Mesendoderm (in vitro differentiated cells): ENCODE measurements around the gene CNTNAP3B.
"Not testable (repeated sequence)": the region's sequence is repeated elsewhere in the genome, so short reads cannot be mapped to it uniquely, and the experiment has no call there.

Experiments used
- DNase-seq: peaks from one replicate; pipeline ENCODE4 v3.0.0; 2013
- H2AK5ac ChIP-seq: 2 replicates; pipeline ENCODE4 v1.6.1; 2013; ENCODE audit warnings: low read length, inconsistent platforms
- H2BK120ac ChIP-seq: 2 replicates; pipeline ENCODE4 v1.6.1; 2013; ENCODE audit warnings: low read depth, mild to moderate bottlenecking, low read length, moderate library complexity, mixed read lengths
- H2BK15ac ChIP-seq: replicated peaks from 2 replicates; pipeline ENCODE4 v1.6.1; 2013; ENCODE audit warnings: low read depth, mild to moderate bottlenecking, moderate library complexity
- H2BK5ac ChIP-seq: 2 replicates; pipeline ENCODE4 v1.6.1; 2013; ENCODE audit warnings: low read length, inconsistent platforms
- H3K18ac ChIP-seq: 2 replicates; pipeline ENCODE4 v1.6.1; 2013; ENCODE audit warnings: mild to moderate bottlenecking, low read length, mixed read lengths
- H3K23ac ChIP-seq: one replicate; pipeline ENCODE4 v1.6.1; 2013; ENCODE audit warnings: low read length
- H3K27ac ChIP-seq: 2 replicates; pipeline ENCODE4 v1.5.1; 2013; ENCODE audit warnings: low read depth, mild to moderate bottlenecking, inconsistent platforms, low read length, moderate library complexity
- H3K27me3 ChIP-seq: 2 replicates; pipeline ENCODE4 v1.6.1; 2013; ENCODE audit warnings: low read length, control low read depth, mild to moderate bottlenecking, inconsistent platforms; ENCODE audit not compliant: insufficient read depth, poor library complexity
- H3K36me3 ChIP-seq: 2 replicates; pipeline ENCODE4 v1.6.1; 2013; ENCODE audit warnings: low read length, inconsistent platforms; ENCODE audit not compliant: control insufficient read depth, insufficient read depth
- H3K4ac ChIP-seq: one replicate; pipeline ENCODE4 v1.6.1; 2013; ENCODE audit warnings: low read depth, mild to moderate bottlenecking, low read length, moderate library complexity
- H3K4me1 ChIP-seq: 2 replicates; pipeline ENCODE4 v1.6.1; 2013; ENCODE audit warnings: low read depth, low read length, inconsistent platforms; ENCODE audit not compliant: control insufficient read depth
- H3K4me2 ChIP-seq: 2 replicates; pipeline ENCODE4 v1.6.1; 2013; ENCODE audit warnings: low read length
- H3K4me3 ChIP-seq: 2 replicates; pipeline ENCODE4 v1.5.1; 2013; ENCODE audit warnings: mild to moderate bottlenecking, low read length
- H3K56ac ChIP-seq: one replicate; pipeline ENCODE4 v1.6.1; 2013; ENCODE audit warnings: low read length
- H3K79me1 ChIP-seq: 2 replicates; pipeline ENCODE4 v1.6.1; 2013; ENCODE audit warnings: low read length, inconsistent platforms
- H3K79me2 ChIP-seq: 2 replicates; pipeline ENCODE4 v1.6.1; 2013; ENCODE audit warnings: mild to moderate bottlenecking, low read length; ENCODE audit not compliant: control insufficient read depth, insufficient read depth
- H3K9ac ChIP-seq: 2 replicates; pipeline ENCODE4 v1.6.1; 2013; ENCODE audit warnings: low read length, inconsistent platforms
- H4K5ac ChIP-seq: one replicate; pipeline ENCODE4 v1.6.1; 2013; ENCODE audit warnings: low read length
- H4K8ac ChIP-seq: one replicate; pipeline ENCODE4 v1.6.1; 2013; ENCODE audit warnings: low read depth, mild to moderate bottlenecking, control low read depth, low read length, moderate library complexity
- WGBS: extraction: QIAGEN DNeasy Blood & Tissue Kit; methylation state at CpG from one replicate; pipeline ENCODE4 v1.1.7; 2013; ENCODE audit warnings: low lambda C conversion rate, missing lambda C conversion rate; ENCODE audit not compliant: insufficient coverage; ENCODE audit errors: extremely low coverage; 5-methylcytosine and 5-hydroxymethylcytosine counted together

Gene CNTNAP3B

DNA sequence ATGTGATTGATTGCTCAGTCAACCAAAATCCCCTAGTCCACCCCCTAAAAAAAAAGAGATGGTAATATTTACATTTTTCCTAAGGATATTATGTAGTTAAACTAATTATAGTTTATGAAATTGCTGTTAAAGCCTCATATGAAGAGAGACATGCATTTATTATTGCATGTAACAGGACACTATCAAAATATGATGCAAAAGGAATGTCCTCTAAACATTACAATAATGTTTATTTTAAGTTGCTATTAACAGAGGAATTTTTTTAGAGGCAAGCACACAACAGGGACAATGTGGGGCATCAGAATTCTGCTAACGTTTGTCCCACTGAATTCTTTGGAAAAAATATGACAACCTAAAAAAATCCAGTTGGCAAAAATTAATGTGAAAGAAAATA, 44.7 kb downstream of the CNTNAP3B start:
- H3K4me3 ChIP-seq, result not testable (repeated sequence)
- WGBS, result no CpG with 5 or more reads among the region's 1 CpG

DNA sequence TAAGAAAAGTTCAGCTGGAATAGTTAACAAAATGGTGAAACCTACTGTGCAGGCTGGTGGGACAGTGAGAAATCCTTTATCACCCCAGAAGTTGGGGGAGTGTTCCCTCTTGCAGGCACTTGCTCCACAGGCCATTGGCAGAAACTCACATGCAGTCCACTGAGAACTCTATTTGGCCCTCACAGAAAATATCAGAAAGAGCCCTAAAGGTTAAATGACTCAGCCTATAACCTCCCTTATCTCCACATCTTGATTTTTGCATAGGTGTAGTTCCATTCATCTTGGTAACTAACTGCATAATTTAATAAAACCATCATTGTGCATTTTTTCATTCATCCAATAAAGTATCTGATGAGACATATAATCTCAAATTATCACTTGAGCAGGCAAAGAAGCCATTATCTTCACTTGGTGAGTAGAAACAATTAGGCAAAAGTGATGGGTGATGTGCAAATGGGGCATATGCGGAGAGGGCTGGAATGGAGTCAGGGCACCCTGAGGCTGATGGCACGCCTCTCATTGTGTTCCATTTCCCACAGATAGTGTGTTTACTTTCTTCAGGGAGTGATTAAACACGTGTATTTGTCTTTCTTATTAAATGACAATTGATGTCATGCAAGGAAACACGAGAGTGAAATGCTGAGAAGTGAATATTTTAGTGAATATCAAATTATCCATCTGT, 45.2 kb downstream of the CNTNAP3B start:
- not testable (repeated sequence) for H3K4me1 ChIP-seq, H2BK15ac ChIP-seq, H2AK5ac ChIP-seq, H3K23ac ChIP-seq, H3K4me3 ChIP-seq, H2BK120ac ChIP-seq, H3K27ac ChIP-seq, H3K27me3 ChIP-seq, H3K36me3 ChIP-seq, H3K18ac ChIP-seq, H2BK5ac ChIP-seq, H3K9ac ChIP-seq, H3K4me2 ChIP-seq, H4K8ac ChIP-seq, H3K79me1 ChIP-seq, H3K79me2 ChIP-seq, H3K56ac ChIP-seq, H3K4ac ChIP-seq, H4K5ac ChIP-seq, DNase-seq
- no CpG with 5 or more reads among the region's 4 CpGs for WGBS

More for the DNA sequence above, 44.7 kb downstream of the CNTNAP3B start:
- not testable (repeated sequence) for H3K36me3 ChIP-seq, H3K18ac ChIP-seq, H3K4me1 ChIP-seq, H3K23ac ChIP-seq, H3K4me2 ChIP-seq, H3K27ac ChIP-seq, H3K79me1 ChIP-seq, H4K5ac ChIP-seq, DNase-seq, H2BK5ac ChIP-seq, H2BK120ac ChIP-seq, H2AK5ac ChIP-seq, H3K56ac ChIP-seq, H3K4ac ChIP-seq, H4K8ac ChIP-seq, H2BK15ac ChIP-seq, H3K9ac ChIP-seq, H3K79me2 ChIP-seq, H3K27me3 ChIP-seq

DNA sequence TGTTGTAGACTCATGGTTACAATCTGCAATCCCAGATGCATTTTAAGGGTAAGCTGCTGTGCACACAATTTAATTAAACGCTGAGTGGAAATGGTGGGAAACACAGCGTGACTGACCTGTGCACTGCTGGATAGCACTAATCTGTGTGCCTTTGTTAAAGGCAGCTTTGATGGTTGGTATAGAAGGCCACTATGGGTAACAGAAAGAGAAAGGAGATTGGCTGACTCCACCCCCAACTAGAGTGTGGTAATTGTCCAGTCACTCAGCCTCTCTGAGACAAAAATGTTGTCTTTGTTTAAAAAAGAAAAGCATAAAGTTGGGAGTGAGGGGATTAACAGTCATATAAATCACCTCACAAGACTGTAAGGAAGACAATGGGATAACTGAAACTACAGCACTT, 48.9 kb downstream of the CNTNAP3B start:
- H2BK120ac ChIP-seq, result not testable (repeated sequence)

DNA sequence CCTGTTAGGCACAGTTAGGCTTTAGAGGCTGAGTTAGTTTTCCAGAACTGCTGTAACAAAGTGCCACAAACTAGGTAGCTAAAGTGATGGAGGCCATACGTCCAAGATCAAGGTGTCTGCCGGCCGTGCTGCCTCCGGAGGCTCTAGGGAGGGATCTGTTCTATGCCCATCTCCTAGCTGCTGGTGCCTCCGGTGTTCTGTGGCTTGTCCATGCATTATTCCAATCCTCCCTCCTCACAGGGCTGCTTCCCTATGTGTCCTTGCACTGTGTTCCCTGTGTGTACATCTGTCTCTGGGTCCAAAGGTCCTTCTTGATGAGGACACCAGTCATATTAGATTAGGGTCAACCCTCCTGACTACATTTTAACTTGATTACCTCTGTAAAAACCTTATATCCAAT, 54.4 kb downstream of the CNTNAP3B start:
- not testable (repeated sequence) for H2BK15ac ChIP-seq, H3K79me1 ChIP-seq, H4K8ac ChIP-seq, H3K36me3 ChIP-seq, H3K4me1 ChIP-seq, H3K27ac ChIP-seq, H3K4me3 ChIP-seq, H3K79me2 ChIP-seq, H3K4me2 ChIP-seq, H2AK5ac ChIP-seq, H3K23ac ChIP-seq, H3K9ac ChIP-seq, H2BK5ac ChIP-seq, H3K56ac ChIP-seq, H3K27me3 ChIP-seq, H2BK120ac ChIP-seq, H3K4ac ChIP-seq, H3K18ac ChIP-seq, DNase-seq, H4K5ac ChIP-seq
- WGBS, result no CpG with 5 or more reads among the region's 5 CpGs

More for the DNA sequence above, 48.9 kb downstream of the CNTNAP3B start:
- WGBS, result no CpG with 5 or more reads among the region's 2 CpGs
- H2BK15ac ChIP-seq, H3K18ac ChIP-seq, H4K8ac ChIP-seq, H3K9ac ChIP-seq, H3K23ac ChIP-seq, H2BK5ac ChIP-seq, H3K36me3 ChIP-seq, H3K4ac ChIP-seq, H3K56ac ChIP-seq, DNase-seq, H3K4me3 ChIP-seq, H3K79me1 ChIP-seq, H2AK5ac ChIP-seq, H4K5ac ChIP-seq, H3K27me3 ChIP-seq, H3K27ac ChIP-seq, H3K4me2 ChIP-seq, H3K4me1 ChIP-seq, H3K79me2 ChIP-seq: not testable (repeated sequence)

DNA sequence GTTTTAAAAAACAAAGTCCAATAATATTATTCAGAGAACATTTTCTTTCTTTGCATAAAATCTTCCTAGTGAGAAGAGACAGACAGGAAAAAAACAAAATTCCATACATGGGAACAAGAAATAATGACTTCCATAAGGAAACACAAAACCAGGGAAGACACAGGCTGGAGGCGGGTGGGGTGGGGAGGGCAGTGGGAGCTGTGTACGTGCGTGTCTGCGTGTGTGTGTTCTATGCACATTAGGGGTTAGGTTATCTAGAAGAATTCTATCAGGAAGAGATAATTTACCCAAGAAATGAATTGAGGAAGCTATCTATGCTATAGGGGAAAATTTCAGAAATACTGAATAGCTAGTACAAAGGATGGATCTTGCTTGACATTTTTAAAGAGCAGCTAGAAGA, 58.2 kb downstream of the CNTNAP3B start:
- H3K9ac ChIP-seq, H3K27ac ChIP-seq, H3K4me1 ChIP-seq, H3K79me1 ChIP-seq, H3K4me2 ChIP-seq, H3K18ac ChIP-seq, H2BK5ac ChIP-seq, H2AK5ac ChIP-seq, H3K79me2 ChIP-seq, H2BK15ac ChIP-seq, H2BK120ac ChIP-seq, H3K36me3 ChIP-seq, H3K56ac ChIP-seq, H3K4ac ChIP-seq, H4K5ac ChIP-seq, H3K4me3 ChIP-seq, DNase-seq, H3K27me3 ChIP-seq, H4K8ac ChIP-seq, H3K23ac ChIP-seq: not testable (repeated sequence)
- WGBS, result no CpG with 5 or more reads among the region's 4 CpGs
